HepG2 (cell line): Measurements from ENCODE around the gene PGAP3. TPM values are rescaled to one million over a fixed set of nuclear protein-coding genes. Genes with fewer than 3 reads are reported as not detected.

ENCODE experiments used
- ATAC-seq: fragments of 200-7000 bp; cut with Tn5 transposase; 3 replicates; pipeline ENCODE4 v1.9.1; 2020; ENCODE audit warnings: mild to moderate bottlenecking, moderate library complexity
- BruUV-seq: library from RNA; stranded (reverse); fragments of 400-500 nt; replicated peaks from 2 replicates; lab custom pipeline; 2021; lab: Mats Ljungman, UMichigan
- CTCF ChIA-PET: fragments of 300-600 bp; formaldehyde crosslinking; extraction: SDS; loops from one replicate; lab custom pipeline; 2021; ENCODE audit warnings: low total read pairs, inconsistent platforms, low intra/inter-chr PET ratio; lab: Yijun Ruan, JAX
- POLR2A ChIA-PET: fragments of 350-600 bp; sonication (Branson Sonifier 250); formaldehyde crosslinking; loops from one replicate; lab custom pipeline; 2020; ENCODE audit warnings: antibody characterized with exemption, inconsistent platforms; lab: Yijun Ruan, JAX
- DNase-seq: peaks from one replicate; pipeline ENCODE4 v3.0.0-alpha.2; 2015; ENCODE audit warnings: low spot score
- FAIRE-seq: peaks from 3 replicates; lab custom pipeline; 2011; peaks lifted over from hg19 to GRCh38; lab: Jason Lieb, UNC
- H2AFZ ChIP-seq: one replicate; pipeline ENCODE4 v1.6.1; 2011; ENCODE audit warnings: low read length, inconsistent platforms
- H3K27ac ChIP-seq: fragments of 300-600 bp; 3 replicates; pipeline ENCODE4 v1.8.0; 2011; ENCODE audit warnings: mixed run types, mild to moderate bottlenecking, mixed read lengths, low read length, inconsistent platforms; ENCODE audit not compliant: insufficient read depth; ENCODE audit errors: extremely low read length
- H3K27me3 ChIP-seq, 2 experiments: fragments of 200-600 bp in 1 of 2; 2 replicates in 1 of 2; 3 replicates in 1 of 2; pipeline versions ENCODE4 v1.6.0 to v1.8.0; 2011; ENCODE audit warnings: low read length in 2 of 2, mild to moderate bottlenecking in 2 of 2, moderate library complexity in 2 of 2, inconsistent platforms in 1 of 2; ENCODE audit not compliant: insufficient read depth in 2 of 2, control insufficient read depth in 1 of 2
- H3K36me3 ChIP-seq, 2 experiments: fragments of 200-600 bp in 1 of 2; replicated peaks in 1 of 2; 2 replicates in 1 of 2; 3 replicates in 1 of 2; pipeline versions ENCODE4 v1.5.1 to v1.8.0; 2011; ENCODE audit warnings: low read length in 2 of 2, inconsistent platforms in 1 of 2; ENCODE audit not compliant: insufficient read depth in 2 of 2, control insufficient read depth in 1 of 2
- H3K4me1 ChIP-seq: 2 replicates; pipeline ENCODE4 v1.5.1; 2012; ENCODE audit warnings: low read length, inconsistent platforms; ENCODE audit not compliant: insufficient read depth
- H3K4me2 ChIP-seq: 2 replicates; pipeline ENCODE4 v1.6.0; 2011; ENCODE audit warnings: low read depth, low read length, inconsistent platforms
- H3K4me3 ChIP-seq, 3 experiments: fragments of 200-600 bp in 1 of 3; sonication (generic), shearing (Covaris generic) in 1 of 3; replicated peaks in 1 of 3; 2 replicates each; pipeline ENCODE4 v1.5.1; 2011 to 2016; ENCODE audit warnings: low read length in 3 of 3, inconsistent platforms in 2 of 3, low read depth in 2 of 3, mild to moderate bottlenecking in 2 of 3, control low read depth in 1 of 3, mixed read lengths in 1 of 3; ENCODE audit not compliant: insufficient read depth in 1 of 3
- H3K79me2 ChIP-seq: one replicate; pipeline ENCODE4 v1.6.1; 2011; ENCODE audit warnings: low read length, inconsistent platforms; ENCODE audit not compliant: insufficient read depth
- H3K9ac ChIP-seq: 2 replicates; pipeline ENCODE4 v1.6.0; 2011; ENCODE audit warnings: mild to moderate bottlenecking, low read depth, low read length, inconsistent platforms; ENCODE audit not compliant: insufficient read depth
- H3K9me3 ChIP-seq: 2 replicates; pipeline ENCODE4 v1.5.1; 2012; ENCODE audit warnings: mild to moderate bottlenecking, low read length
- H4K20me1 ChIP-seq: 2 replicates; pipeline ENCODE4 v1.6.0; 2011; ENCODE audit warnings: inconsistent platforms, mild to moderate bottlenecking, low read length, moderate library complexity; ENCODE audit not compliant: insufficient read depth
- AGO1 ChIP-seq: fragments of 200-400 bp; formaldehyde crosslinking; IDR thresholded peaks from 2 replicates; pipeline ENCODE4 v1.6.1; 2017; ENCODE audit warnings: mild to moderate bottlenecking, low read depth, low read length, moderate library complexity; ENCODE audit not compliant: poor library complexity, severe bottlenecking
- KDM5B ChIP-seq: sonication (generic); formaldehyde crosslinking; IDR thresholded peaks from 2 replicates; pipeline ENCODE4 v1.4.0; 2020; ENCODE audit warnings: missing genetic modification reagents, mild to moderate bottlenecking, borderline replicate concordance
- MEIS1 ChIP-seq: sonication (generic); formaldehyde crosslinking; IDR thresholded peaks from 2 replicates; pipeline ENCODE4 v1.9.0; 2021; ENCODE audit warnings: mild to moderate bottlenecking, missing genetic modification reagents, moderate library complexity, borderline replicate concordance
- NCOA2 ChIP-seq: sonication (generic); formaldehyde crosslinking; IDR thresholded peaks from 2 replicates; pipeline ENCODE4 v1.8.0; 2022; ENCODE audit warnings: inconsistent platforms
- SIN3A ChIP-seq: IDR thresholded peaks from 2 replicates; pipeline ENCODE4 v1.6.1; 2011; ENCODE audit warnings: low read depth, mild to moderate bottlenecking, control low read depth, low read length, borderline replicate concordance
- THAP7 ChIP-seq: sonication (generic); formaldehyde crosslinking; IDR thresholded peaks from 2 replicates; pipeline ENCODE4 v1.8.1; 2023; ENCODE audit warnings: mild to moderate bottlenecking, missing genetic modification reagents
- ZBTB38 ChIP-seq: sonication (generic); formaldehyde crosslinking; IDR thresholded peaks from 2 replicates; pipeline ENCODE4 v1.5.1; 2020; ENCODE audit warnings: mild to moderate bottlenecking, missing genetic modification reagents
- ZNF329 ChIP-seq: sonication (generic); formaldehyde crosslinking; IDR thresholded peaks from 2 replicates; pipeline ENCODE4 v1.9.0; 2021; ENCODE audit warnings: low read depth, mild to moderate bottlenecking, missing genetic modification reagents
- WGBS: methylation state at CpG from one replicate; pipeline ENCODE4 v1.1.6; 2017; ENCODE audit warnings: low lambda C conversion rate; 5-methylcytosine and 5-hydroxymethylcytosine counted together
- in situ Hi-C: cut with HindIII; loops from 2 replicates; pipeline ENCODE4 v1.10.0; 2017; ENCODE audit warnings: low pct_unique_long_range_greater_than_20kb; ENCODE audit not compliant: extremely low pct_ligation_motif_present
- intact Hi-C: fragments of 100-400 bp; cut with micrococcal nuclease; formaldehyde crosslinking; loops from one replicate; pipeline ENCODE4 v1.10.0; 2022; ENCODE audit not compliant: unreplicated experiment
- polyA plus RNA-seq, 8 experiments: library from polyadenylated mRNA; depleted of rRNA in 3 of 8; stranded (reverse) in 7 of 8; unstranded in 1 of 8; fragments of >200 nt; fragmentation: Illumina TruSeq in 4 of 8; extraction: Trizol in 4 of 8; gene quantifications; 2 replicates each; pipeline versions ENCODE4 v1.2.1 to v1.2.3, GENCODE V29; 2011 to 2016; ENCODE audit warnings: low read depth in 4 of 8, missing spikeins in 1 of 8, mixed read lengths in 1 of 8; ENCODE audit not compliant: insufficient read depth in 1 of 8
- total RNA-seq, 5 experiments: library from RNA; depleted of rRNA; stranded (reverse); fragments of >200 nt; fragmentation: Illumina TruSeq; extraction: Trizol; gene quantifications; 2 replicates each; pipeline ENCODE4 v1.2.3, GENCODE V29; 2016; ENCODE audit warnings: low read depth in 1 of 5
- TF ChIP-seq, protein P1 (sequence below): sonication (generic); formaldehyde crosslinking; IDR thresholded peaks from 2 replicates; pipeline ENCODE4 v1.4.0; 2020; ENCODE audit warnings: mild to moderate bottlenecking, missing genetic modification reagents
- TF ChIP-seq, protein P2 (sequence below): sonication (generic); formaldehyde crosslinking; IDR thresholded peaks from 2 replicates; pipeline ENCODE4 v1.5.0; 2020; ENCODE audit warnings: mild to moderate bottlenecking, missing genetic modification reagents, moderate library complexity

Gene PGAP3
- total and polyA plus RNA-seq, 2 of the 13 experiments (the other 11 are each of a cell fraction or from before 2014, with no cell fraction given) = 11.9 to 14.6 TPM

DNA sequence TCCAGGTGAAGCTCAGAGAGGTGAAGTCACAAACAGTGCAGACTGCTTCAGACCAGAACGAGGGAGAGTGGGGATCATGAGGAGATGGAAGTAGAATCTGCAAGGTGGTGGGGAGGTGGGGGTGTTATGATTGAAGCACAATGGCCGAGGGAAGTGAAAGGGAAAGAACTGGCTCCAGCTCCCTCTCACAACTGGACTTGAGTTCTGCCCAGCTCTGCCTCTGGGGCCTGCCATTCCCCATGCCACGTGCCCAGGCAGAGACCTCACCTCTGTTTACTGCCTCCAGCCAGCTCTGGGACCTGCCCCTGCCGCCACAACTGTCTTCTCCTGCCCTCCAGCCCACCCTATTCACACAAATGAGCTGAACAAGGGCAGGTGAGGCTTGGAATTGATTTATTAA is 17.1 kb downstream of the PGAP3 start (continued):
- TF ChIP-seq, protein P1, sequence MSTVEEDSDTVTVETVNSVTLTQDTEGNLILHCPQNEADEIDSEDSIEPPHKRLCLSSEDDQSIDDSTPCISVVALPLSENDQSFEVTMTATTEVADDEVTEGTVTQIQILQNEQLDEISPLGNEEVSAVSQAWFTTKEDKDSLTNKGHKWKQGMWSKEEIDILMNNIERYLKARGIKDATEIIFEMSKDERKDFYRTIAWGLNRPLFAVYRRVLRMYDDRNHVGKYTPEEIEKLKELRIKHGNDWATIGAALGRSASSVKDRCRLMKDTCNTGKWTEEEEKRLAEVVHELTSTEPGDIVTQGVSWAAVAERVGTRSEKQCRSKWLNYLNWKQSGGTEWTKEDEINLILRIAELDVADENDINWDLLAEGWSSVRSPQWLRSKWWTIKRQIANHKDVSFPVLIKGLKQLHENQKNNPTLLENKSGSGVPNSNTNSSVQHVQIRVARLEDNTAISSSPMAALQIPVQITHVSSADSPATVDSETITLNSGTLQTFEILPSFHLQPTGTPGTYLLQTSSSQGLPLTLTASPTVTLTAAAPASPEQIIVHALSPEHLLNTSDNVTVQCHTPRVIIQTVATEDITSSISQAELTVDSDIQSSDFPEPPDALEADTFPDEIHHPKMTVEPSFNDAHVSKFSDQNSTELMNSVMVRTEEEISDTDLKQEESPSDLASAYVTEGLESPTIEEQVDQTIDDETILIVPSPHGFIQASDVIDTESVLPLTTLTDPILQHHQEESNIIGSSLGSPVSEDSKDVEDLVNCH (CRISPR knock-in tag) = no peak
- TF ChIP-seq NCOA2 (CRISPR knock-in tag) (no peak), MEIS1 (CRISPR knock-in tag) (no peak)
- TF ChIP-seq, protein P2, sequence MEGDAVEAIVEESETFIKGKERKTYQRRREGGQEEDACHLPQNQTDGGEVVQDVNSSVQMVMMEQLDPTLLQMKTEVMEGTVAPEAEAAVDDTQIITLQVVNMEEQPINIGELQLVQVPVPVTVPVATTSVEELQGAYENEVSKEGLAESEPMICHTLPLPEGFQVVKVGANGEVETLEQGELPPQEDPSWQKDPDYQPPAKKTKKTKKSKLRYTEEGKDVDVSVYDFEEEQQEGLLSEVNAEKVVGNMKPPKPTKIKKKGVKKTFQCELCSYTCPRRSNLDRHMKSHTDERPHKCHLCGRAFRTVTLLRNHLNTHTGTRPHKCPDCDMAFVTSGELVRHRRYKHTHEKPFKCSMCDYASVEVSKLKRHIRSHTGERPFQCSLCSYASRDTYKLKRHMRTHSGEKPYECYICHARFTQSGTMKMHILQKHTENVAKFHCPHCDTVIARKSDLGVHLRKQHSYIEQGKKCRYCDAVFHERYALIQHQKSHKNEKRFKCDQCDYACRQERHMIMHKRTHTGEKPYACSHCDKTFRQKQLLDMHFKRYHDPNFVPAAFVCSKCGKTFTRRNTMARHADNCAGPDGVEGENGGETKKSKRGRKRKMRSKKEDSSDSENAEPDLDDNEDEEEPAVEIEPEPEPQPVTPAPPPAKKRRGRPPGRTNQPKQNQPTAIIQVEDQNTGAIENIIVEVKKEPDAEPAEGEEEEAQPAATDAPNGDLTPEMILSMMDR = 0 out of 2 replicates have a peak, but pooled peaks have one; percentile 2

GRCh38 chr17:39669897-39670735 is 17.7 kb downstream of the PGAP3 start:
- no peaks in the 10 kb centered on the region for H3K79me2 ChIP-seq
- no peaks in the 10 kb centered on the region for H3K9me3 ChIP-seq
- no peaks in the 10 kb centered on the region for H4K20me1 ChIP-seq
- no peak overlapping the region for H3K9ac ChIP-seq
- BruUV-seq = no TSS peak
- H3K4me3 ChIP-seq = no peak overlapping the region
- in situ Hi-C loops (loop anchor here (5.0 kb wide), 2 partner anchors 48 to 82 kb away; no protein-coding TSS in a partner anchor), intact Hi-C loops (loop anchor here (2.0 to 5.0 kb wide), 2 partner anchors 47 to 82 kb away; no protein-coding TSS in a partner anchor)
- DNase-seq = no peak
- 77% methylated on average over 16 of the region's 23 CpGs for WGBS
- ATAC-seq = no peak
- TF ChIP-seq KDM5B (CRISPR knock-in tag) (no peak), SIN3A (no peak), ZNF329 (CRISPR knock-in tag) (no peak), ZBTB38 (0 out of 2 replicates have a peak, but pooled peaks have one; percentile 0), AGO1 (peak; percentile 54), THAP7 (0 out of 2 replicates have a peak, but pooled peaks have one; percentile 38)
- peaks cover 77% of the 10 kb centered on the region for H3K4me1 ChIP-seq
- H3K4me2 ChIP-seq = no peak overlapping the region
- ChIA-PET POLR2A (interaction anchor here (0.5 to 9.4 kb wide), 6 partner anchors 16 to 535 kb away, joined by 3 to 96 read pairs (median 12); partner anchors contain the start of genes ERBB2, MIEN1 and PGAP3), CTCF (interaction anchor here (8.5 kb wide), 1 partner anchor 48 kb away, joined by 136 read pairs; no protein-coding TSS in a partner anchor)
- no peak overlapping the region for H2AFZ ChIP-seq
- no peaks in the 10 kb centered on the region for H3K36me3 ChIP-seq
- no peak for FAIRE-seq
- no peak overlapping the region for H3K27ac ChIP-seq
- H3K27me3 ChIP-seq = peaks cover 11 to 51% of the 10 kb centered on the region in 2 experiments
